ENCODE measurements around the gene PEX7. TPM values are rescaled to one million over a fixed set of nuclear protein-coding genes. Genes with fewer than 3 reads are reported as not detected.
"Not testable (repeated sequence)": the region's sequence is repeated elsewhere in the genome, so short reads cannot be mapped to it uniquely, and the experiment has no call there.

Gene PEX7
- total RNA-seq, 1 donor from 2014 or later, result 8.3 TPM

- no peak for DNase-seq
Observed at GRCh38 chr6:136897071-136897470, 74.7 kb downstream of the PEX7 start.

- DNase-seq, result no peak
Observed at GRCh38 chr6:136901212-136901784, 78.9 kb downstream of the PEX7 start.

GRCh38 chr6:136904477-136904876, 82.1 kb downstream of the PEX7 start:
- not testable (repeated sequence) for DNase-seq

GRCh38 chr6:136914947-136915346, 92.6 kb downstream of the PEX7 start:
- DNase-seq, result no peak

- no peak for DNase-seq
Observed at GRCh38 chr6:136918706-136919105, 96.3 kb downstream of the PEX7 start.

- no peak for DNase-seq
Observed at GRCh38 chr6:136920216-136920615, 97.8 kb downstream of the PEX7 start.

GRCh38 chr6:136920671-136921380, 98.4 kb downstream of the PEX7 start:
- no peak for DNase-seq

- no peak for DNase-seq
Observed at GRCh38 chr6:136921381-136921935, 99.1 kb downstream of the PEX7 start.

- DNase-seq, result no peak
Observed at GRCh38 chr6:136921936-136922684, 99.7 kb downstream of the PEX7 start, which contains the start of gene SLC35D3. TSS of gene SLC35D3 (plus strand) at chr6:136922301. CDS start at chr6:136922429, 128 bp downstream.

GRCh38 chr6:136922685-136923006, 100.3 kb downstream of the PEX7 start:
- no peak for DNase-seq

- DNase-seq, result no peak
Observed at GRCh38 chr6:136923116-136923953, 100.9 kb downstream of the PEX7 start.

GRCh38 chr6:136923954-136924673, 101.7 kb downstream of the PEX7 start:
- no peak for DNase-seq

GRCh38 chr6:136926383-136926782, 104.0 kb downstream of the PEX7 start:
- no peak for DNase-seq

GRCh38 chr6:136927292-136927691, 104.9 kb downstream of the PEX7 start:
- DNase-seq, result no peak

- DNase-seq, result no peak
Observed at GRCh38 chr6:136930528-136930927, 108.1 kb downstream of the PEX7 start.

GRCh38 chr6:136932599-136932998, 110.2 kb downstream of the PEX7 start:
- no peak for DNase-seq

GRCh38 chr6:136945072-136945471, 122.7 kb downstream of the PEX7 start:
- no peak for DNase-seq

GRCh38 chr6:136945711-136946121, 123.3 kb downstream of the PEX7 start:
- DNase-seq, result no peak

GRCh38 chr6:136947037-136947436, 124.6 kb downstream of the PEX7 start:
- DNase-seq, result no peak

GRCh38 chr6:136949957-136950356, 127.6 kb downstream of the PEX7 start:
- DNase-seq, result not testable (repeated sequence)

GRCh38 chr6:136950436-136951126, 128.2 kb downstream of the PEX7 start:
- no peak for DNase-seq
